GM18873 (cell line): ENCODE data around the gene OLFML1.

Experiments
- ATAC-seq: cut with Tn5 transposase; IDR thresholded peaks from one replicate; pipeline ENCODE4 v1.9.1; 2021; ENCODE audit warnings: mild to moderate bottlenecking, moderate library complexity, moderate number of reproducible peaks; ENCODE audit not compliant: unreplicated experiment, low FRiP score

OLFML1 gene

DNA sequence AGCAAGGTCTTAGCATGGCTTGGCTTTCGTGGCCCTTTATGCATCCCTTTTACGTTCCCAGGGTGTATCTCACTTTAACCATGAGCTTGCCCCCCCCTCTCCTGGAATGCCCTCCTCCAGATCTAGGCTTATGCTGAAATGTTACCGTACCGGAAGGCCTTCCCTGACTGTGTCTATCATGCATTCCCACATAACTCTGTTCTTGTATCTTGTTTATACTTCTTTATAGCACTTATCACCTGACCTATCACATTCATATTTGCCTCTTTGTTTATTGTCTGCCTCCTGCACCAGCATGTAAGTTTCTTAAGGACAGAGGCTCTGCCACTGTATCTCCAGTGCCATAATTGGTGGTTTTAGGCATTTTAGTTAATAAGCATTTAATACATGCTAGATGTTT lies 67.4 kb downstream of the OLFML1 start:
- no peak for ATAC-seq

DNA sequence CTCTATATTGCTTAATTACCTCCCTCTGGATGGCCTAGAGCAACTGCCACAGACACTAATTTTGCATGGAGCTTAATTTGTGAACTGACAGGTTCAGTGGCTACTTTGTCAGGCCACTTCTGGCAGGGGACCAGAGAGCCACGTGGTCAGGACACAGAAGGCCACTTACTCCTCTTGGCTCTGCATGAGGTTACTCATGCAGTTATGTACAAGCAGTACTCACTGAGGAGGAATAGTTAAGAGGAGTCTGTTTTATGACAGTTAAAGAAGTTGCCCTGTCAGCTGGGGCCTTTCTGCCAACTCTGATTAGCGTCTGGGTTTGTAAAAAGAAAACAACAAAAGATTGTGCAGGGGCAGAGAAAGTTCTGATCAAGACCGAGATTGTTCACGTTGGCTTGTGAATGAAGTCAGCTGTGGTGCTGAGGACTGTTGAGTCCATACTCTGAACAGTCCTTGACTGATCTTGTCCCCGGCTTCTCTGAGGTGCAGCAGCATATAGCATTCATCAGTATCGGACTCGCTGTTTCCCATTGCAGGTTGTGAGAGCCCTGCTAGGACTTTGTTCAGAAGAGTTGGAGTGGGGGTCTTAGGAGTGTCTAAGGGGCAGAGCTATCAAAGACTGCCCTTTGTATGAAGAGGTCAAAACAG lies 69.9 kb downstream of the OLFML1 start:
- no peak for ATAC-seq

- ATAC-seq: no peak
Observed at GRCh38 chr11:7558046-7558445, 72.7 kb downstream of the OLFML1 start.

DNA sequence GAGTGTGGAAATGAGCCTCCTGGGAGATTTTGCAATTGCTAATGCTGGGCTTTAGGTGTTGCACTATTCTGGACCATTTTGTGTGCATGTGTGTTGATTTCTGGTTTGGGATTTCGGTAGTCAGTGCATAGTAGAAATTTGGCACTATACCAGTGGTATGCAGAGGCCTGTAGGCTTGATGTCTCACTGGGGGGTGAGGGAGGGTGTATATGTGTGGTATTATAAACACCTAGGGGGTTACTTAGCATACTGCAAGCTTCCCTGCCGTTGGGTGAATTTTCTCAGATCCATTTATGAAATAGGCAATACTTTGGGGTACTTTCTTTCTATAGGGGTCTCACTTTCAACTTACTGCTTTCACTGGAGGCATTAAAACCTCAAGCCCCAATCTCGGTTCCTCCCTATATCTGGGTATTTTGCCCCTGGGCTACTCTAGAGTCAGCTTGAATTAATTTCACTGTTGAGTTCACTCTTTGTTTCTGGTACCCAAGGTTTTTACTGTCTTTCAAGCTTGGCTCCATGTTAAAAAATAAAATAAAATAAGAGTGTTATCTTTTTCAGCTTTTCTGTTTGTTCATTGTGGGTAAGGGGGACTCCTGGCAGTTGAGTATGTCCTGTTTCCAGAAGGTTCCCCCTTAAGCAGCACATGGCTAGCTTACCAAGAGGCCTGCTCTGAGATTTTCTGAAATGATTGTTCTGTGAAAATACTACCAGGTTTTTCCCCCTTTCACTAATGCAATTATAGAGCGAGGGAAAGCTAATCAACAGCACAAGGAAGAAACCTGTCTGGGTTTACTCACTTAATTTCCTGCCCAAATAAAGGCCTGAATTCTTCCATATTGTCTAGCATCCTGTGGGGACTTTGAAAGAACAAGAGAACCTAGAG lies 74.3 kb downstream of the OLFML1 start:
- ATAC-seq: no peak
